GM21825 (cell line): ENCODE measurements around the gene POR.
"Not testable (repeated sequence)": the region's sequence is repeated elsewhere in the genome, so short reads cannot be mapped to it uniquely, and the experiment has no call there.

ENCODE experiments used
- ATAC-seq: cut with Tn5 transposase; IDR thresholded peaks from one replicate; pipeline ENCODE4 v1.9.1; 2021; ENCODE audit warnings: mild to moderate bottlenecking, moderate library complexity; ENCODE audit not compliant: unreplicated experiment

The POR gene

GRCh38 chr7:76016191-76016947 lies 101.4 kb downstream of the POR start:
- no peak for ATAC-seq

- ATAC-seq = not testable (repeated sequence)
Observed at GRCh38 chr7:76018520-76018919, 103.6 kb downstream of the POR start.

- no peak for ATAC-seq
Observed at GRCh38 chr7:76020031-76020714, 105.2 kb downstream of the POR start.

- no peak for ATAC-seq
Observed at GRCh38 chr7:76022026-76022780, 107.2 kb downstream of the POR start.

GRCh38 chr7:76023002-76023401 lies 108.0 kb downstream of the POR start:
- ATAC-seq = no peak

GRCh38 chr7:76029682-76030081 lies 114.7 kb downstream of the POR start:
- not testable (repeated sequence) for ATAC-seq

GRCh38 chr7:76031964-76032363 lies 117.0 kb downstream of the POR start:
- ATAC-seq = no peak
